Measurements from ENCODE around the gene NGB.

- no peak for TF ChIP-seq EZH2 (IDR thresholded peaks at IDR 0.05; ENCODE audit: borderline replicate concordance)
- TF ChIP-seq CTCF (IDR thresholded peaks at IDR 0.05; ENCODE audit: poor library complexity), result no peak
- TF ChIP-seq EZH2phosphoT487 (IDR thresholded peaks at IDR 0.05; ENCODE audit: low read depth, severe bottlenecking, unreplicated experiment), result no peak
Measured at GRCh38 chr14:77275041-77275580, 4.1 kb upstream of the NGB start.
